Memory B cell (primary cell): ENCODE data around the gene TMEM161A.

Source experiments
- ATAC-seq: fragments of 150-1000 bp; cut with Tn5 transposase; 2 replicates; pipeline ENCODE4 v1.10.0; 2021; ENCODE audit warnings: low read depth, mild to moderate bottlenecking, moderate library complexity
- DNase-seq, 2 donors: peaks; one replicate each; pipeline ENCODE4 v3.0.0; 2022; ENCODE audit warnings: low spot score in 2 of 2
- H3K27ac Mint-ChIP-seq: one replicate; pipeline ENCODE4 v1.8.0; 2022; ENCODE audit warnings: mild to moderate bottlenecking, moderate library complexity, mixed read lengths
- H3K27me3 Mint-ChIP-seq: one replicate; pipeline ENCODE4 v1.8.0; 2022; ENCODE audit warnings: mixed read lengths
- H3K36me3 Mint-ChIP-seq: one replicate; pipeline ENCODE4 v1.8.0; 2022; ENCODE audit warnings: mild to moderate bottlenecking, mixed read lengths
- H3K4me1 Mint-ChIP-seq: one replicate; pipeline ENCODE4 v1.8.0; 2022; ENCODE audit warnings: mixed read lengths
- H3K4me3 Mint-ChIP-seq: one replicate; pipeline ENCODE4 v1.8.0; 2022; ENCODE audit warnings: mild to moderate bottlenecking, moderate library complexity, mixed read lengths
- H3K9me3 Mint-ChIP-seq: one replicate; pipeline ENCODE4 v1.8.0; 2022; ENCODE audit warnings: mixed read lengths

TMEM161A gene

DNA sequence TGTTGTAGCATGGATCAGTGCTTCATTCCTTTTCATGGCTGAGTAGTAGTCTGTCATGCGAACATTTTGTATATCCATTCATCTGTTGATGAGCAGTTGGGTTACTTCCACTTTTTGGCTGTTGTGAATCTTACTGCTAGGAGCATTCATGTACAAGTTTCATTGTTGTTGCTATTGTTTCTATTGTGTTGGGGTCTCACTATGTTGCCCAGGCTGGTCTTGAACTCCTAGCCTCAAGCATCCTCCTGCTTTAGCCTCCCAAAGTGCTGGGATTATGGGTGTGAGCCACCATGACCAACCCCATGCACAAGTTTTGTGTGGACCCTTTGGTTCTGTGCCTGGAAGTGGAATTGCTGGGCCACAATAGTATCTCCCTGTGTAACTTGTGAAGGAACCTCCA lies 58.7 kb downstream of the TMEM161A start:
- H3K4me1 Mint-ChIP-seq: peaks cover 41% of the 10 kb centered on the region
- no peak overlapping the region for H3K27ac Mint-ChIP-seq
- no peaks in the 10 kb centered on the region for H3K9me3 Mint-ChIP-seq
- no peak for DNase-seq
- H3K27me3 Mint-ChIP-seq: no peaks in the 10 kb centered on the region
- H3K4me3 Mint-ChIP-seq: no peak overlapping the region
- ATAC-seq: no peak
- peaks cover 37% of the 10 kb centered on the region for H3K36me3 Mint-ChIP-seq

DNA sequence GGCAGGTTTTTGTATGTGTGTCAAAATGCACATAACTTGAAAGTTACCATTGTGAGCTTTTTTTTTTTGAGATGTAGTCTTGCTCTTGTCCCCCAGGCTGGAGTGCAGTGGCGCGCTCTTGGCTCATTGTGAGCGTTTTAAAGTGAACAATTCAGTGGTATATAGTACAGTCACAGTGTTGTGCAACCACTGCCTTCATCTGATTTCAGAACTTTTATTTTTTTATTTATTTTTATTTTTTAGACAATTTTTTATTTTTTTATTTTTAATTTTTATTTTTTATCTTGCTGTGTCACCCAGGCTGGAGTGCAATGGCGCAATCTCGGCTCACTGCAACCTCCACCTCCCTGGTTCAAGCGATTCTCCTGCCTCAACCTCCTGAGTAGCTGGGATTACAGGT lies 59.5 kb downstream of the TMEM161A start:
- DNase-seq: no peak
- Mint-ChIP-seq H3K4me3 (no peak overlapping the region), H3K9me3 (no peaks in the 10 kb centered on the region), H3K27me3 (no peaks in the 10 kb centered on the region), H3K4me1 (peaks cover 42% of the 10 kb centered on the region), H3K36me3 (peaks cover 36% of the 10 kb centered on the region), H3K27ac (no peak overlapping the region)
- ATAC-seq: no peak

DNA sequence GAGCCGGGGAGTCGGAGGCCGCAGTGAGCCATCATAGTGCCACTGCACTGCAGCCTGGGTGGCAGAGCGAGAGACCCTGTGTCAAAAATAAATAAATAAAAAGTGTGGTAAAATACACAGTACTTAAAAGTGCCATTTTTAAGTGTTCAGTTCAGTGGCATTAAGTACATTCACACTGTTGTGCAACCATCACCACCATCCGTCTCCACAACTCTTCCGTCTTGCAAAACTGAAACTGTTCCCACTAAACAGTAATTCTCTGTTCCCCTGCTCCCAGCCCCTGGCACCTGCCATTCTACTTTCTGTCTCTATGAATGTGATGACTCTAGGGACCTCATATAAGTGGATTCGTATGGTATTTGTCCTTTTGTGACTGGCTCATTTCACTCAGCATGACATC lies 61.2 kb downstream of the TMEM161A start:
- Mint-ChIP-seq H3K36me3 (peaks cover 40% of the 10 kb centered on the region), H3K4me3 (no peak overlapping the region), H3K9me3 (no peaks in the 10 kb centered on the region), H3K27ac (no peak overlapping the region), H3K4me1 (peaks cover 45% of the 10 kb centered on the region), H3K27me3 (no peaks in the 10 kb centered on the region)
- ATAC-seq: no peak
- DNase-seq: no peak

DNA sequence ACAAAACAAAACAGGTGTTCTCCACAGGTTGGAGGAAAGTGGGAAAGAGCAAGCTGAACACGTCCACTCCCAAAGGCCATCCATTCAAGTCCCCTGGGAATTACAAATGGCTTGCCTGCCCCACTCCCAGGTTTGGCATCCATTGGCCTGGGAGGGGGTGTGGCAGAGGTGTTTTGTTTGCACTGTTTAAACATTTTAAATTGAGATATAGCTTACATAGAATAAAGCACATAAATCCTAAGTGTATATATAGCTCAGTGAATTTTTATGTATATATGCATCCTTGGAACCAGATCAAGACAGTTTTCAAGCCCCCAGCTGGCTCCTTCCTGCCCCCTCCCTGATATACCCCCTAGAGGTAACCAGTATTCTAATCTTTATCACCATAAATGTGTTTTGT lies 61.8 kb downstream of the TMEM161A start:
- ATAC-seq: no peak
- H3K9me3 Mint-ChIP-seq: no peaks in the 10 kb centered on the region
- no peak overlapping the region for H3K27ac Mint-ChIP-seq

DNA sequence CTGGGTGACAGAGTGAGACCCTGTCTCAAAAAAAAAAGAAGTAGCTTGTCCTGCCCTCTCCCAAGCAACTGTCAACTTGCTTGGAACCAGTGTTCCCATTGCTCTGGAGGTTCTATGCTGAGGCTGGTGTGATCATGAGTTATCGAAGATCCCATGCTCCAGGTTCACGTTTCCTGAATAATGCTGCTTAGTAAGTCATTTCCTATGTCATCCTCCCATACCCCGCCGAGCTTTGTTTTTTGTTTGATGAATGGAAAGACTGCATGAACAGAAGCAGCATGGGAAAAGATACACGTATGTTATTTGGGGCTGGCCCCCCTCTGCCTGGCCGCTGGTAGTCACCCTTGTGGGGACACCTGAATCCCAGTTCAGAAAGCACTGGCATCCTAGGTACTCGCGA lies 63.2 kb downstream of the TMEM161A start:
- H3K4me1 Mint-ChIP-seq: peaks cover 46% of the 10 kb centered on the region
- no peak overlapping the region for H3K27ac Mint-ChIP-seq
- ATAC-seq: no peak

More for the DNA sequence above, 61.8 kb downstream of the TMEM161A start:
- Mint-ChIP-seq H3K4me3 (no peak overlapping the region), H3K4me1 (peaks cover 47% of the 10 kb centered on the region), H3K27me3 (no peaks in the 10 kb centered on the region), H3K36me3 (peaks cover 35% of the 10 kb centered on the region)
- no peak for DNase-seq

DNA sequence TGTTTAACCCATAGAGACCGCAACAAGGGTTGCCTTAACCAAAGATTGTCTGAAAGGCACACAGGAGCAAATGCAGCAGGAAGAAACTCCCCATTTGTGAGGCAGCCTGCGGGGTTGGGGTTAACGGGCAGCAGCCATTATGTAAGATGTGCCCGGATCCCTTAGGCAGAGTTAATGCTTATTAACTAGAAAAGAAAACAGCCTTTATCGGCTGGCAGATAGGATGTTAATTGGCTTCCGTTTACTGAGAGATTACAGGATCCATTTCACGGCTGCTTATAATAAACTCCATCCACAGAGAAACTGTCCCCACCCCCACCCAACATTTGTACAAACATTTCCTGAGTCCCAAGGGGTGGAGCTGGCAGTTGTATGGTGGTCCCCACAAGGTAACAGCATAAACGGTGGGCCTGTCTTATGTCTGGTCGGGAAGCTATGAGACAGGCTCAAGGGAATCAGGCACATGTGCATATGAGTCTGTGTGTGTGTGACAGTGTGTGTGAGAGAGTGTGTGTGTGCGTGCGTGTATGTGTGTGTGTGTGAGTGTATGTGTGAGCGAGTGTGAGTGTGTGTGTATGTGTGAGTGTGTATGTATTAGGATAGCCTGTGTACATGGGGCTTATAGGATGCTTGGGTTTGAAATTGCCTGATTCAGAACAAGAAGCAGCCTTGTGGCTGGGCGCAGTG lies 63.9 kb downstream of the TMEM161A start:
- DNase-seq (no peak), ATAC-seq (no peak)
- no peaks in the 10 kb centered on the region for H3K27me3 Mint-ChIP-seq
- H3K4me1 Mint-ChIP-seq: peaks cover 42% of the 10 kb centered on the region
- H3K4me3 Mint-ChIP-seq: no peak overlapping the region
- H3K9me3 Mint-ChIP-seq: no peaks in the 10 kb centered on the region
- peaks cover 30% of the 10 kb centered on the region for H3K36me3 Mint-ChIP-seq
- peak overlapping the region; percentile 25 for H3K27ac Mint-ChIP-seq

More for the DNA sequence above, 63.2 kb downstream of the TMEM161A start:
- Mint-ChIP-seq H3K4me3 (no peak overlapping the region), H3K27me3 (no peaks in the 10 kb centered on the region), H3K36me3 (peaks cover 36% of the 10 kb centered on the region), H3K9me3 (no peaks in the 10 kb centered on the region)
- no peak for DNase-seq

DNA sequence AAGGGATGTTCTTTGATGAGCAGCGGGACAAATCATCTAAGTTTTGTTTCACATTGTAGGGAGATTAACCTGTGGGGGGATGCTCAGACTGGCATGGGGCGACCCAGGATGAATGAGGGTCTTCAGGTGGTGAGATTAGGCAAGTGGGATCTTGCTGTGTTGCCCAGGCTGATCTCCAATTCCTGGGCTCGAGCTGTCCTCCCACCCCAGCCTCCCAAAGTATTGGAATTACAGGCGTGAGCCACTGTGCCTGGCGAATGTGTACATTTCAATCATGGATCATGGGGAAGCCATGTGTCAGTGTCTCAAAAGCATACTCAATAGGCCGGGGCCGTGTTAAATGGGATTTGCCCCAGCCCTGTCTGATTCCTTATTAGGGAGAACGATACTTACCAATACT lies 66.4 kb downstream of the TMEM161A start:
- peaks cover 21% of the 10 kb centered on the region for H3K36me3 Mint-ChIP-seq
- no peak for DNase-seq
- no peaks in the 10 kb centered on the region for H3K9me3 Mint-ChIP-seq
- no peaks in the 10 kb centered on the region for H3K27me3 Mint-ChIP-seq
- no peak for ATAC-seq
- no peak overlapping the region for H3K4me3 Mint-ChIP-seq
- H3K27ac Mint-ChIP-seq: no peak overlapping the region
- peaks cover 39% of the 10 kb centered on the region for H3K4me1 Mint-ChIP-seq
